Ishikawa (cell line): ENCODE data around the gene ADAMTS18.

Experiments used
- CEBPB ChIP-seq: IDR thresholded peaks from 2 replicates; pipeline ENCODE4 v1.6.1; 2012
- EGR1 ChIP-seq: IDR thresholded peaks from 2 replicates; pipeline ENCODE4 v1.6.1; 2012
- EP300 ChIP-seq: IDR thresholded peaks from 2 replicates; pipeline ENCODE4 v1.6.1; 2012; ENCODE audit warnings: borderline replicate concordance
- FOXM1 ChIP-seq: IDR thresholded peaks from 2 replicates; pipeline ENCODE4 v1.6.1; 2012; ENCODE audit warnings: low read depth, borderline replicate concordance
- NFIC ChIP-seq: IDR thresholded peaks from 2 replicates; pipeline ENCODE4 v1.6.1; 2012
- RAD21 ChIP-seq: IDR thresholded peaks from 2 replicates; pipeline ENCODE4 v1.6.1; 2012; ENCODE audit warnings: low read depth
- TAF1 ChIP-seq: IDR thresholded peaks from 2 replicates; pipeline ENCODE4 v1.6.1; 2012; ENCODE audit warnings: low read depth, mild to moderate bottlenecking
- YY1 ChIP-seq: IDR thresholded peaks from 2 replicates; pipeline ENCODE4 v1.6.1; 2012; ENCODE audit warnings: low read depth
- TF ChIP-seq, protein P1 (sequence below): IDR thresholded peaks from 2 replicates; pipeline ENCODE4 v1.6.1; 2012; ENCODE audit warnings: low read depth, mild to moderate bottlenecking
- TF ChIP-seq, protein P2 (sequence below): IDR thresholded peaks from 2 replicates; pipeline ENCODE4 v1.6.1; 2012

DNA sequence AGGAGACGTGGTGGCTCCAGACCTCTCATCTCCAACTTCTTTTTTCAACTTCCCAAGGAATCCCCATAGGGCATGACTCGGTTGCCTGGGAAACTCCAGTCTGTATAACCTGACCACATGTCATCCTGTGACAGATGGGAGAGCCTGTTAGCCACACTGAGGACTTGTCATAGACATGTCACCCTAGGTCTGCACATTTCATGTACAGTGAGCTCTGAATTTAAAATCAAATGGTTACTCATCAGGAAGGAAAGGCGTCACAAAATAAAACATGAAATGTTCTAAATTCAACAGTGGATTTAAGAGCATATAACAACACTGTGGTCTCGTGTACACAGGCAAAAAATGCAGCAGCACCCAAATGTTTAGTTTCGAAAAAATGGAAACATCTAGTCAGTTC lies 22.2 kb upstream of the ADAMTS18 start:
- TF ChIP-seq RAD21 (no peak), TAF1 (no peak), EP300 (no peak), CEBPB (no peak), YY1 (no peak), NFIC (no peak), EGR1 (no peak), FOXM1 (no peak)
- TF ChIP-seq, protein P1, sequence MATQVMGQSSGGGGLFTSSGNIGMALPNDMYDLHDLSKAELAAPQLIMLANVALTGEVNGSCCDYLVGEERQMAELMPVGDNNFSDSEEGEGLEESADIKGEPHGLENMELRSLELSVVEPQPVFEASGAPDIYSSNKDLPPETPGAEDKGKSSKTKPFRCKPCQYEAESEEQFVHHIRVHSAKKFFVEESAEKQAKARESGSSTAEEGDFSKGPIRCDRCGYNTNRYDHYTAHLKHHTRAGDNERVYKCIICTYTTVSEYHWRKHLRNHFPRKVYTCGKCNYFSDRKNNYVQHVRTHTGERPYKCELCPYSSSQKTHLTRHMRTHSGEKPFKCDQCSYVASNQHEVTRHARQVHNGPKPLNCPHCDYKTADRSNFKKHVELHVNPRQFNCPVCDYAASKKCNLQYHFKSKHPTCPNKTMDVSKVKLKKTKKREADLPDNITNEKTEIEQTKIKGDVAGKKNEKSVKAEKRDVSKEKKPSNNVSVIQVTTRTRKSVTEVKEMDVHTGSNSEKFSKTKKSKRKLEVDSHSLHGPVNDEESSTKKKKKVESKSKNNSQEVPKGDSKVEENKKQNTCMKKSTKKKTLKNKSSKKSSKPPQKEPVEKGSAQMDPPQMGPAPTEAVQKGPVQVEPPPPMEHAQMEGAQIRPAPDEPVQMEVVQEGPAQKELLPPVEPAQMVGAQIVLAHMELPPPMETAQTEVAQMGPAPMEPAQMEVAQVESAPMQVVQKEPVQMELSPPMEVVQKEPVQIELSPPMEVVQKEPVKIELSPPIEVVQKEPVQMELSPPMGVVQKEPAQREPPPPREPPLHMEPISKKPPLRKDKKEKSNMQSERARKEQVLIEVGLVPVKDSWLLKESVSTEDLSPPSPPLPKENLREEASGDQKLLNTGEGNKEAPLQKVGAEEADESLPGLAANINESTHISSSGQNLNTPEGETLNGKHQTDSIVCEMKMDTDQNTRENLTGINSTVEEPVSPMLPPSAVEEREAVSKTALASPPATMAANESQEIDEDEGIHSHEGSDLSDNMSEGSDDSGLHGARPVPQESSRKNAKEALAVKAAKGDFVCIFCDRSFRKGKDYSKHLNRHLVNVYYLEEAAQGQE = no peak
- TF ChIP-seq, protein P2, sequence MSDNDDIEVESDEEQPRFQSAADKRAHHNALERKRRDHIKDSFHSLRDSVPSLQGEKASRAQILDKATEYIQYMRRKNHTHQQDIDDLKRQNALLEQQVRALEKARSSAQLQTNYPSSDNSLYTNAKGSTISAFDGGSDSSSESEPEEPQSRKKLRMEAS = no peak
